Osteoblast (primary cell): ENCODE data around the gene ZKSCAN1. TPM values are rescaled to one million over a fixed set of nuclear protein-coding genes. Genes with fewer than 3 reads are reported as not detected.
"Not testable (repeated sequence)": the region's sequence is repeated elsewhere in the genome, so short reads cannot be mapped to it uniquely, and the experiment has no call there.

Source experiments
- DNase-seq: peaks from one replicate; pipeline ENCODE4 v3.0.0; 2011; ENCODE audit warnings: low spot score, mixed read lengths; ENCODE audit not compliant: insufficient read length; ENCODE audit errors: missing footprints
- H2AFZ ChIP-seq: 2 replicates; pipeline ENCODE4 v1.6.0; 2011; ENCODE audit warnings: mild to moderate bottlenecking, low read length
- H3K27ac ChIP-seq: 2 replicates; pipeline ENCODE4 v1.5.1; 2011; ENCODE audit warnings: mild to moderate bottlenecking, low read depth, low read length, moderate library complexity
- H3K27me3 ChIP-seq: 2 replicates; pipeline ENCODE4 v1.6.0; 2012; ENCODE audit warnings: mild to moderate bottlenecking, control low read depth, inconsistent platforms, low read length, moderate library complexity; ENCODE audit not compliant: insufficient read depth
- H3K36me3 ChIP-seq: 2 replicates; pipeline ENCODE4 v1.5.1; 2011; ENCODE audit warnings: mild to moderate bottlenecking, low read length, control low read depth, moderate library complexity; ENCODE audit not compliant: insufficient read depth
- H3K4me1 ChIP-seq: 2 replicates; pipeline ENCODE4 v1.5.1; 2011; ENCODE audit warnings: mild to moderate bottlenecking, low read length, control low read depth, moderate library complexity; ENCODE audit not compliant: insufficient read depth
- H3K4me2 ChIP-seq: 2 replicates; pipeline ENCODE4 v1.6.0; 2011; ENCODE audit warnings: mild to moderate bottlenecking, low read length; ENCODE audit not compliant: insufficient read depth
- H3K4me3 ChIP-seq: fragments of 200-600 bp; sonication (generic); 3 replicates; pipeline ENCODE4 v1.5.1; 2012; ENCODE audit warnings: mild to moderate bottlenecking, low read length, inconsistent platforms; ENCODE audit not compliant: insufficient read depth
- H3K79me2 ChIP-seq: 2 replicates; pipeline ENCODE4 v1.6.0; 2012; ENCODE audit warnings: mild to moderate bottlenecking, low read length, control low read depth, inconsistent platforms; ENCODE audit not compliant: insufficient read depth
- H3K9me3 ChIP-seq: 2 replicates; pipeline ENCODE4 v1.5.1; 2011; ENCODE audit warnings: low read depth, low read length, control low read depth
- H4K20me1 ChIP-seq: 2 replicates; pipeline ENCODE4 v1.6.0; 2012; ENCODE audit warnings: mild to moderate bottlenecking, low read length, control low read depth; ENCODE audit not compliant: insufficient read depth
- total RNA-seq: library from RNA; depleted of rRNA; stranded (reverse); fragments of >200 nt; gene quantifications from 2 replicates; pipeline ENCODE4 v1.2.3, GENCODE V29; 2012
- TF ChIP-seq, protein P1 (sequence below): IDR thresholded peaks from 2 replicates; pipeline ENCODE4 v1.5.1; 2011; ENCODE audit warnings: mild to moderate bottlenecking, low read depth, low read length, moderate library complexity; ENCODE audit errors: extremely low read depth

ZKSCAN1 gene
- total RNA-seq, 1 donor, result 46.0 TPM

DNA sequence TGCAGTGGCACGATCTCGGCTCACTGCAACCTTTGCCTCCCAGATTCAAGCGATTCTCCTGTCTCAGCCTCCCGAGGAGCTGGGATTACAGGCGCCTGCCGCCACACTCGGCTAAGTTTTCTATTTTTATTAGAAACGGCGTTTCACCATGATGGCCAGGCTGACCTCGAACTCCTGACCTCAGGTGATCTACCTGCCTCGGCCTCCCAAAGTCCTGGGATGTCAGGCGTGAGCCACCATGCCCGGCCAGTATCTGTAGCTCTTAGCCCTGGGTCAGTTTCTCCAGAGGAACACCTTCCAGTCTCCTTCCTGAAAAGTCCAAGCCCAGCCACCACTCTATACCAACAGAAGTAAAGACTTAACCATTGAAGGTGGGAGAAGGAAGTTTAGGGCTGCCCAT is 15.2 kb upstream of the ZKSCAN1 start:
- TF ChIP-seq, protein P1, sequence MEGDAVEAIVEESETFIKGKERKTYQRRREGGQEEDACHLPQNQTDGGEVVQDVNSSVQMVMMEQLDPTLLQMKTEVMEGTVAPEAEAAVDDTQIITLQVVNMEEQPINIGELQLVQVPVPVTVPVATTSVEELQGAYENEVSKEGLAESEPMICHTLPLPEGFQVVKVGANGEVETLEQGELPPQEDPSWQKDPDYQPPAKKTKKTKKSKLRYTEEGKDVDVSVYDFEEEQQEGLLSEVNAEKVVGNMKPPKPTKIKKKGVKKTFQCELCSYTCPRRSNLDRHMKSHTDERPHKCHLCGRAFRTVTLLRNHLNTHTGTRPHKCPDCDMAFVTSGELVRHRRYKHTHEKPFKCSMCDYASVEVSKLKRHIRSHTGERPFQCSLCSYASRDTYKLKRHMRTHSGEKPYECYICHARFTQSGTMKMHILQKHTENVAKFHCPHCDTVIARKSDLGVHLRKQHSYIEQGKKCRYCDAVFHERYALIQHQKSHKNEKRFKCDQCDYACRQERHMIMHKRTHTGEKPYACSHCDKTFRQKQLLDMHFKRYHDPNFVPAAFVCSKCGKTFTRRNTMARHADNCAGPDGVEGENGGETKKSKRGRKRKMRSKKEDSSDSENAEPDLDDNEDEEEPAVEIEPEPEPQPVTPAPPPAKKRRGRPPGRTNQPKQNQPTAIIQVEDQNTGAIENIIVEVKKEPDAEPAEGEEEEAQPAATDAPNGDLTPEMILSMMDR, result no peak
- no peaks in the 10 kb centered on the region for H4K20me1 ChIP-seq
- no peak overlapping the region for H3K4me3 ChIP-seq

DNA sequence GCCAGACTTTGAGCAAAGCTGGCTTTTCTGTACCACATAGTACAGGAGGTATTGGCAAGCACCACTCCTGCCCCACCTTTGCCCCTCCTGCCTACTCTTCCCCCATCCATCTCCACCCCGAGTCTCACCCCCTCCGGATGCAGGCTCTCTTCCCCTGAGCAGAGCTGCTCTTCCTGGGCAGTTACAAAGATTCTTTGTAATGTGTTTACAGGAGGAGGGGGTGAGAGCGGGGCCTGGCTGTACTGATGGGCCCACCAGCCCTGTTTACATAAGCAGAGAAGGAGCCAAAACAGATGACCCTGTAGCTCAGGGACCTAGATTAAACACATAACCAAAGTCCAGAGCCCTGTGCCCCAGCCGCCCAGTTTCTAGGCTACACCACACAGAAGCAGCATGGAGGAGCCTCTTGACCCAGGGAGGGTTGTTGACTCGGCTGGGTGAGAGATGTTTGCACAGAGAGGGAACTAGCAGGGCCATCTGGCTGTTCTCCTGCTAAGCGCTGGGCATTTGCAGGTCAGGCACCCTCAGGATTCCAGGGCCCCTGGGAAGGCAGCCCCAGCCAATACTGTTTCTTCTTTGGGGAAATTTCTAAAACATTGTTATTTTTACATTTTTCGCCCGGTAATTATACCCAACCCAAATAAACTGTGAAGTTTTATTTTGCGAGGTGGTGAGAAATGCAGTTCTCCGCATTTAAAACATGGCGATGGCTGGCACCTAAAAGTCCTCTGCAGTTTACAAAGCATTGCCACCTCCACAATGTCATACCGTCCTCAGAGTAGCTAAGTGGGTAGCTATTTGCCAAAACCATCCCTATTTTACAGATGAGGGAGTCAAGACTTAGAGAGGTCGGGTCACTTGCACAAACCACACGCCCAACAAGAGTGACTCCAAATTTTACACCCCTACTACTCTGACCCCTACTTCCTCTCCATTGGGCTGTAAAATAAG is 11.4 kb upstream of the ZKSCAN1 start:
- TF ChIP-seq, protein P1, result no peak
- Histone ChIP-seq H3K9me3 (no peaks in the 10 kb centered on the region), H3K4me3 (no peak overlapping the region), H3K4me1 (no peaks in the 10 kb centered on the region), H3K4me2 (no peak overlapping the region), H3K79me2 (no peaks in the 10 kb centered on the region), H2AFZ (no peak overlapping the region), H3K27ac (no peak overlapping the region), H3K27me3 (no peaks in the 10 kb centered on the region), H4K20me1 (no peaks in the 10 kb centered on the region), H3K36me3 (no peaks in the 10 kb centered on the region)
- peak; percentile 72 for DNase-seq

More for the DNA sequence above, 15.2 kb upstream of the ZKSCAN1 start:
- Histone ChIP-seq H3K36me3 (no peaks in the 10 kb centered on the region), H3K9me3 (no peaks in the 10 kb centered on the region), H3K27ac (no peak overlapping the region), H3K4me1 (peaks cover 3% of the 10 kb centered on the region), H3K79me2 (no peaks in the 10 kb centered on the region), H2AFZ (no peak overlapping the region), H3K4me2 (no peak overlapping the region), H3K27me3 (no peaks in the 10 kb centered on the region)
- no peak for DNase-seq

DNA sequence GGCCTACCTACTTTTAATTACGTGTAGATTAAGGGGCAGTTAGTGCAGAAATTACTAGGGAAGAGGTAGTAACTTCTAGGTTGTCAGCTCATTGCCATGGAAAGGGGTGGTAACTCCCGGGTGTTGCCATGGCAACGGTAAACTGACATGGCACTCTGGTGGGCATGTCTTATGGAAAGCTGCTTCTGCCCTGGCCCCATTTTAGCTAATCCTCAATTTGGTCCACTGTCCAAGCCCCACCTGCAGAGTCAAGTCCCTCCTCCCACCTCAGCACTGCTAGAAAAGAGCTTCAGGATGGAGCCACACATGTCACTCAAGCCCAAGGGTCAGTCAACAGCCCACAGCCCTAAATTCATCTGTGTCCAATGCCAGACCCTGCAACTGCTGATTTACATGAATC is 7.5 kb upstream of the ZKSCAN1 start:
- H4K20me1 ChIP-seq, result no peaks in the 10 kb centered on the region
- H3K27ac ChIP-seq, result no peak overlapping the region
- H3K36me3 ChIP-seq, result no peaks in the 10 kb centered on the region
- peaks cover 8% of the 10 kb centered on the region for H3K27me3 ChIP-seq
- TF ChIP-seq, protein P1, result no peak
- H3K9me3 ChIP-seq, result no peaks in the 10 kb centered on the region
- no peaks in the 10 kb centered on the region for H3K4me1 ChIP-seq
- H3K4me3 ChIP-seq, result no peak overlapping the region
- H3K4me2 ChIP-seq, result no peak overlapping the region
- no peaks in the 10 kb centered on the region for H3K79me2 ChIP-seq
- no peak for DNase-seq
- no peak overlapping the region for H2AFZ ChIP-seq

DNA sequence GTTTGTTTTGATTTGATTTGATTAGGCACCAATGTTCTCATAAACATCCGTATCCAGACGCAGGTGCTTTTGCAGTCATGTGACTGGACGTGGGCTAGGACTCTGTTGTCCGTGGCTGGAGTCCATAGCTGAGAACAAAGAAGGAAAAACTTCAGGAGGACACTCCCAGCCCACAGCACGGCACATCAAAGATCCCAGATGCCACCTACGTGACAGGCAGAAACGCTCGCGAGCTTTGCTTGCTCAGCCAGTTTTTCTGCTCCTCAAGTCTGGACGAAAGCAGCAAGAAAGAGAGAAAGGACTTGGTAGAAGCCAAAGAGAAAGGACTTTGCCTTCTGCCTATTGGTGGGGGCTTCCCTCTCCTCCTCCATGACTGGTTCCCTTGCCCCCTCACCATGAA is 6.9 kb upstream of the ZKSCAN1 start:
- Histone ChIP-seq H3K9me3 (no peaks in the 10 kb centered on the region), H3K27me3 (peaks cover 8% of the 10 kb centered on the region), H3K36me3 (no peaks in the 10 kb centered on the region), H3K79me2 (no peaks in the 10 kb centered on the region), H3K27ac (no peak overlapping the region), H3K4me2 (no peak overlapping the region), H3K4me3 (no peak overlapping the region), H2AFZ (no peak overlapping the region), H3K4me1 (no peaks in the 10 kb centered on the region), H4K20me1 (no peaks in the 10 kb centered on the region)
- TF ChIP-seq, protein P1, result no peak
- DNase-seq, result no peak

DNA sequence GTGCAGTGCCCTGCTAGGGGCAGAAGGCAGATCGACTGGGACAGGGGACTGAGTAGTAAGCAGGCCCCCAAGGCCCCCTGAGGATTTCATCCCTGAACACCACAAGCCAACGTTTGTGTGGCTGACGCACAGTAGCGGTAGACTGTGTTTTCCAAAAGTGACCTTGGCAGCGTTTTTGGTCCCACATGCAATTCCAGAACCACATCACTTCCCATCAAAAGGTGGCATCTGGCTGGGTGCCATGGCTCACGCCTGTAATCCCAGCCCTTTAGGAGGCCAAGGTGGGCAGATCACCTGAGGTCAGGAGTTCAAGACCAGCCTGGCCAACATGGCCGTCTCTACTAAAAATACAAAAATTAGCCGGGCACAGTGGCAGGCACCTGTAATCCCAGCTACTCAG is 5.4 kb upstream of the ZKSCAN1 start:
- H3K36me3 ChIP-seq, H3K27ac ChIP-seq, DNase-seq, H3K9me3 ChIP-seq, H3K79me2 ChIP-seq, H2AFZ ChIP-seq, H3K4me1 ChIP-seq, H3K27me3 ChIP-seq, H3K4me2 ChIP-seq, H3K4me3 ChIP-seq, H4K20me1 ChIP-seq: not testable (repeated sequence)
